ENCODE data around the gene VPS37B.

Gene VPS37B

DNA sequence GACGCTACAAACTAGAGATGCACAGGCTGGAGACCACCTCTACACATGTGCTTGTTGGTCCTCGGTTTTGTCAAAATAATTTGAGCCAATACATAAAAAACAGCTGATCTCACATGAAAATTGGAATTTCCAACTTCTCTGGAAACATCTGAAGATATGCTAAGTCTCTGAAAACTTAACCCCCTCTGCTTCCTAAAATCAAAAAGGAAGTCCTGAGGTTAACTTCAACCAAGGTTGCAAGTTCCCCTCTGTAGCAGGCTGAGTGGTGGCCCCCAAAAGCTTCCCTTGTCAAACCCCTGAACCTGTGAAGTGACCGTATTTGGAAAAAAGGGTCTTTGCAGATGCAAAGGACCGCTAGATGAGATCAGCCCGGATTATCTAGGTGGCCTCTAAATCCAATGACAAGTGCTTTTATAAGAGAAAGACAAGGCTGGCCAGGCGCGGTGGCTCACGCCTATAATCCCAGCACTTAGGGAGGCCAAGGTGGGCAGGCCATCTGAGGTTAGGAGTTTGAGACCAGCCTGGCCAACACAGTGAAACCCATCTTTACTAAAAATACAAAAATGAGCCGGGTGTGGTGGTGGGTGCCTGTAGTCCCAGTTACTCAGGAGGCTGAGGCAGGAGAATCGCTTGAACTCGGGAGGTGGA is 32.0 kb upstream of the VPS37B start:
- no peak overlapping the region for H3K4me3 ChIP-seq (ENCODE audit: low read depth, low read length)
- no peak for DNase-seq (ENCODE audit: low read depth)
- TF ChIP-seq, protein P1, sequence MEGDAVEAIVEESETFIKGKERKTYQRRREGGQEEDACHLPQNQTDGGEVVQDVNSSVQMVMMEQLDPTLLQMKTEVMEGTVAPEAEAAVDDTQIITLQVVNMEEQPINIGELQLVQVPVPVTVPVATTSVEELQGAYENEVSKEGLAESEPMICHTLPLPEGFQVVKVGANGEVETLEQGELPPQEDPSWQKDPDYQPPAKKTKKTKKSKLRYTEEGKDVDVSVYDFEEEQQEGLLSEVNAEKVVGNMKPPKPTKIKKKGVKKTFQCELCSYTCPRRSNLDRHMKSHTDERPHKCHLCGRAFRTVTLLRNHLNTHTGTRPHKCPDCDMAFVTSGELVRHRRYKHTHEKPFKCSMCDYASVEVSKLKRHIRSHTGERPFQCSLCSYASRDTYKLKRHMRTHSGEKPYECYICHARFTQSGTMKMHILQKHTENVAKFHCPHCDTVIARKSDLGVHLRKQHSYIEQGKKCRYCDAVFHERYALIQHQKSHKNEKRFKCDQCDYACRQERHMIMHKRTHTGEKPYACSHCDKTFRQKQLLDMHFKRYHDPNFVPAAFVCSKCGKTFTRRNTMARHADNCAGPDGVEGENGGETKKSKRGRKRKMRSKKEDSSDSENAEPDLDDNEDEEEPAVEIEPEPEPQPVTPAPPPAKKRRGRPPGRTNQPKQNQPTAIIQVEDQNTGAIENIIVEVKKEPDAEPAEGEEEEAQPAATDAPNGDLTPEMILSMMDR (conservative IDR thresholded peaks at IDR 0.05; ENCODE audit: low read depth, low read length) = no peak

DNA sequence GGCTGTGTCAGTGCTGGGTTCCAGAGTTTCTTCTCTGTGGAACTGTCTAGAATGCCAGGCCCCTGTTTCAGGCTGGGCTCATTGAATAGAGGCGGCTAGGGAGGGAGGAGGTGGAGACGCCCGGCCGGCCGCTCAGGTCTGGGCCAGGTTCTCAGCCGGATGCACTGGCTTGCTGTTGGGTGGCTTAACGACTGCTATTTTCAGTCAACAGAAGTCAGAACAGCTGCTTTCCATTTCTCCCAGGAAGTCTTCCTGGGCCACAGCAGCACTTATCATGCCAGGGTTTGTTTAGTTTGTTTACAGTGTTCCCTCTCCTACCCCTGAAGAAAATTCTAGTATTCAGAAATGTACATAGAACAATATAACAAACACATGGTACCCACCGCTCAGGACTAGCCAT is 26.0 kb upstream of the VPS37B start:
- TF ChIP-seq, protein P1 (conservative IDR thresholded peaks at IDR 0.05; ENCODE audit: low read depth, low read length) = no peak
- no peak for DNase-seq (ENCODE audit: low read depth)
- H3K4me3 ChIP-seq (ENCODE audit: low read depth, low read length) = no peak overlapping the region

DNA sequence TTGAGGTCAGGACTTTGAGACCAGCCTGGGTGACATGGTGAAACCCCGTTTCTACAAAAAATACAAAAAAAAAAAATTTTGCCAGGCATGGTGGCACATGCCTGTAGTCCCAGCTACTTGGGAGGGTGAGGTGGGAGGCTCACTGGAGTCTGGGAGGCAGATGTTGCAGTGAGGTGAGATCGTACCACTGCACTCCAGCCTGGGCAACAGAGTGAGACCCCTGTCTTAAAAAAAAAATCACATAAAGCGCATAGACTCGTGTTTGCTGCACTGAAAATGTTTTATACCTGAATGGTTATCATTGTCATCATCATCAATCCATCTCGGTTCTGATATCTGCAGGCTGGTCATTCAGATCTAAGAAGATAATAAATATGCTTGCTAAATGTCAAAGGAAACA is 24.8 kb upstream of the VPS37B start:
- TF ChIP-seq, protein P1 (conservative IDR thresholded peaks at IDR 0.05; ENCODE audit: low read depth, low read length) = no peak
- no peak for DNase-seq (ENCODE audit: low read depth)
- H3K4me3 ChIP-seq (ENCODE audit: low read depth, low read length) = no peak overlapping the region

DNA sequence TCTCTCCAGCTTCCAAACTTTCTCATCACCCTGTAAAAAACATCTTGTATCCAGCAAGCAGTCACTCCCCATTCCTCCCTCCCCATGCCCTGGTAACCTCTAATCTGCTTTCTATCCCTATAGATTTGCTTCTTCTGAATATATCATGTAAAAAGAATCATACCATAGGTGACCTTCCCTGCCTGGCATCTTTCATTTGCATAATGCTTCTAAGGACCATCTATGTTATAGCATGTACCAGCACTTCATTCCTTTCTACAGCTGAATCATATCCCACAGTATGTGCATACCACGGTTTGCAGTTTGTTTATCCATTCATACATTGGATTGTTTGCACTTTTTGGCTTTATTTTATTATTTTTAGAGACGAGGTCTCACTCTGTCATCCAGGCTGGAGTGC is 22.9 kb upstream of the VPS37B start:
- DNase-seq (ENCODE audit: low read depth) = peak; percentile 16
- TF ChIP-seq, protein P1 (conservative IDR thresholded peaks at IDR 0.05; ENCODE audit: low read depth, low read length) = no peak
- no peak overlapping the region for H3K4me3 ChIP-seq (ENCODE audit: low read depth, low read length)

DNA sequence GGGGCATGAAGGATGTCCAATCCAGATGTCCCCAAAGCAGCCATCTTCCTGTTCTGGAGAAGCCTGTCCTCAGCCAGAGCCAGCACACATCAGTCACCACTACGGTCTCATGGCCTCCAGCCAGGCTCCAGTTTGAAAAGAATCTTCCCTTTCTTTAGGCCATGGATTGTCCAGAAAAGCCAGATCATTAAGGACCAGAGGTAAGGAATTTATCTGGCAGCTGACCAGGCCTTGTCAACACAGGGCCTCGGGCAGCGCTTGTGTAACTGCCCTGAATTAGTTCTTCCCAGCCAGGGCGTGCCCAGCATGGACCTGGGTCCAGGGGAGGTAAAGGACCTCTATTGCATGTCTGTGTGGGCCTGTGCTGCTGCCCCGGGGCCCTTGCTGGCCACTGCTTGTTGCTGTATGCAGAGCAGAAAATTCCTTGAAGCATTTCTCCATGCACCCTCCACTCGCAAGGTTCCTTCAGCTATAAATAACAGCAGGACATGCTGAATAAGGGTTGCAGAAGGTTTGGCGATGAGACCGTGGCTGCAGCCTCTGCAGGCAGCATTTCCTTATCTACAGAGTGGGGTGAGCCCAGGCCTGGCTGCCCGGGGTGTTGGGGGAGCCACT is 21.7 kb upstream of the VPS37B start:
- H3K4me3 ChIP-seq (ENCODE audit: low read depth, low read length) = no peak overlapping the region
- peak; percentile 62 for DNase-seq (ENCODE audit: low read depth)
- TF ChIP-seq, protein P1 (conservative IDR thresholded peaks at IDR 0.05; ENCODE audit: low read depth, low read length) = no peak

DNA sequence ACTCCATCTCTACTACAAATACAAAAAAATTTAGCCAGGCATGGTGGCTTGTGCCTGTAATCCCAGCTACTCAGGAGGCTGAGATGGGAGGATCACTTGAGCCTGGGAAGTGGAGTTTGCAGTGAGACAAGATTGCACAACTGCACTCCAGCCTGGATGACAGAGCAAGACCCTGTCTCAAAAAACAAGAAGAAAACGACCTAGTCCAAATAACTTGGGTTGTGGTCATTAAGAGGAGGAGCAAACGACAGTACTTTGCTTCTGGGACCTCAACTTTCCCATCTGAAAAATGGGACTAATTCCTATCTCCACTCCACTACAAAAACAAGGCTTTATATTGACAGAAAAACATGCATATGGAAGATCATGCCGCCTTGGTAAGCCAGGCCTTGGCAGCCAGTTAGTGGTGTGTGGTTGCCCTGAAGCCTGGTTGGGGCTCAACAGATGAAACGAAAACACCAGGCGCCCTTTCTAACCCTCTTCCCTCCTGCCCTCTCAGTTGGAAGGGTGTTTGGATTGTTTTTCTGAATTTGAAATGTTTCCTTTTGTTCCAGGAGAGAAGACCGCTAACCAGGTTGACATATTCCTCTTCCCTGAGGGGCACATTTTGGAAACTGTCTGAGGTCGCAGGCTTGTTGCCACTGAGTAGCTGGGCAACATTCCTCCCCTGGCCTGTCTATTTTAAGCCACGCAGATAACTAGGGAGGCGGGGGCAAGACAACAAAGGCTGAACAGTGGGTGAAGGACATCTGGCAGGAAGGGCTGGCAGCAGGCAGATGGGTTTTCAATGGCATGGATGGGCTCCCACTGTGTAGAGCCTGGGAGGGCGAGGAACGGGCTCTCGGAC is 13.7 kb upstream of the VPS37B start:
- DNase-seq (ENCODE audit: low read depth) = no peak
- TF ChIP-seq, protein P1 (conservative IDR thresholded peaks at IDR 0.05; ENCODE audit: low read depth, low read length) = no peak

More for the DNA sequence above, 13.7 kb upstream of the VPS37B start:
- no peak overlapping the region for H3K4me3 ChIP-seq (ENCODE audit: low read depth, low read length)

Data from choroid plexus epithelial cell (primary cell).